Hematopoietic multipotent progenitor cell treated with erythropoietin and hydrocortisone succinate and interleukin-3 and kit ligand, for 6 days (in vitro differentiated cells): ENCODE data around the gene GPR18.
A peak's percentile ranks its signal among the peaks of the same experiment; 100 is the strongest.
"Not testable (repeated sequence)": the region's sequence is repeated elsewhere in the genome, so short reads cannot be mapped to it uniquely, and the experiment has no call there.

Experiments
- DNase-seq: peaks from one replicate; pipeline ENCODE4 v3.0.0-alpha.2; 2015

GPR18 gene

GRCh38 chr13:99265821-99266426, 7.7 kb upstream of the GPR18 start:
- DNase-seq: peak; percentile 86

GRCh38 chr13:99265162-99265800, 7.1 kb upstream of the GPR18 start:
- DNase-seq: no peak

GRCh38 chr13:99264051-99264450, 5.9 kb upstream of the GPR18 start:
- DNase-seq: no peak

GRCh38 chr13:99263126-99263785, 5.1 kb upstream of the GPR18 start:
- DNase-seq: no peak

- no peak for DNase-seq
These were observed 2.9 kb upstream of the GPR18 start for GRCh38 chr13:99261059-99261458.

GRCh38 chr13:99260216-99260615, 2.0 kb upstream of the GPR18 start:
- no peak for DNase-seq

- no peak for DNase-seq
These were observed 767 bp upstream of the GPR18 start for GRCh38 chr13:99258946-99259345.

GRCh38 chr13:99257291-99257690, 888 bp downstream of the GPR18 start:
- DNase-seq: no peak

- DNase-seq: no peak
These were observed 1.5 kb downstream of the GPR18 start for GRCh38 chr13:99256709-99257108.

GRCh38 chr13:99256283-99256682, 1.9 kb downstream of the GPR18 start:
- DNase-seq: no peak

GRCh38 chr13:99255271-99255670, 2.9 kb downstream of the GPR18 start:
- no peak for DNase-seq

GRCh38 chr13:99254830-99255229, 3.3 kb downstream of the GPR18 start:
- no peak for DNase-seq

- no peak for DNase-seq
These were observed 6.3 kb downstream of the GPR18 start for GRCh38 chr13:99251921-99252320.

- DNase-seq: no peak
These were observed 7.0 kb downstream of the GPR18 start for GRCh38 chr13:99250982-99251825.

- not testable (repeated sequence) for DNase-seq
These were observed 8.6 kb downstream of the GPR18 start for GRCh38 chr13:99249606-99250005.

- not testable (repeated sequence) for DNase-seq
These were observed 9.0 kb downstream of the GPR18 start for GRCh38 chr13:99249178-99249577.

- DNase-seq: no peak
These were observed 12.1 kb downstream of the GPR18 start for GRCh38 chr13:99246100-99246499.

GRCh38 chr13:99237981-99238662, 20.1 kb downstream of the GPR18 start:
- DNase-seq: no peak

- peak; percentile 54 for DNase-seq
These were observed 26.5 kb downstream of the GPR18 start for GRCh38 chr13:99231721-99232120.

- no peak for DNase-seq
These were observed 27.2 kb downstream of the GPR18 start for GRCh38 chr13:99230991-99231390.

GRCh38 chr13:99230588-99230987, 27.6 kb downstream of the GPR18 start:
- DNase-seq: not testable (repeated sequence)

- DNase-seq: no peak
These were observed 29.2 kb downstream of the GPR18 start for GRCh38 chr13:99228737-99229691.
